ENCODE data around the gene SLF2.

DNA sequence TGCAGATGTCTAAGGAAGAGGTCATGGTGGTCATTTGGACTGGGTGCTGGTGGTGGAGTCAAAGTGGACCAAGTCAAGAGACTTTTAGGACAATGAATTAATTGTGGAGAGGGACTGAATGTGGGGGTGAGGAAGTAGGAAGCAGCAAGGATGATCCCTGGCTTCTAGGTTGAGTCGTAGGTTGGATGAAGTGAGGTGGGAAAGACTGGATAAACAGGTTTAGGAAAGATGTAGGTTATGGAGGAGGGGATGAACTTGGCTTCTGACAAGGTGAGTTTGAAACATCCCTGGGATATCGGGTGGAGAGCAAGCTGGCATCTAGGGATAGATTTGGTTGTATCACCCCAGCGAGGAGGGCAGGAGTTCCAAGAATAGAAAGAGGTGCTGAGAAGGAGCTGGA is 64.1 kb downstream of the SLF2 start:
- no peak for TF ChIP-seq REST (IDR thresholded peaks at IDR 0.05; ENCODE audit: insufficient replicate concordance, low read depth)
- TF ChIP-seq POLR2AphosphoS5 (IDR thresholded peaks at IDR 0.05; ENCODE audit: low read depth): no peak
- no peak for TF ChIP-seq CTCF (IDR thresholded peaks at IDR 0.05; ENCODE audit: insufficient read depth, low read length)
